H9 (cell line): ENCODE data around the gene AXIN2. TPM values are rescaled to one million over a fixed set of nuclear protein-coding genes. Genes with fewer than 3 reads are reported as not detected.

Experiments
- DNase-seq: peaks from one replicate; pipeline ENCODE4 v3.0.0-alpha.2; 2017
- H2AFZ ChIP-seq: one replicate; pipeline ENCODE4 v1.6.1; 2013; ENCODE audit warnings: mild to moderate bottlenecking, low read length, control low read depth, moderate library complexity
- H2AK5ac ChIP-seq: 2 replicates; pipeline ENCODE4 v1.6.1; 2013; ENCODE audit warnings: low read length, control low read depth, mixed read lengths; ENCODE audit not compliant: insufficient read length
- H2BK120ac ChIP-seq: one replicate; pipeline ENCODE4 v1.6.1; 2013; ENCODE audit warnings: low read depth, mild to moderate bottlenecking, low read length, control low read depth, inconsistent platforms; ENCODE audit not compliant: poor library complexity, severe bottlenecking
- H2BK12ac ChIP-seq: 2 replicates; pipeline ENCODE4 v1.6.1; 2013; ENCODE audit warnings: low read length, control low read depth, mixed read lengths, low read depth; ENCODE audit not compliant: insufficient read length
- H2BK15ac ChIP-seq: 2 replicates; pipeline ENCODE4 v1.6.1; 2013; ENCODE audit warnings: low read depth, low read length, control low read depth
- H2BK20ac ChIP-seq: one replicate; pipeline ENCODE4 v1.6.1; 2013; ENCODE audit warnings: low read depth, mild to moderate bottlenecking, low read length, control low read depth, inconsistent platforms; ENCODE audit not compliant: poor library complexity, severe bottlenecking
- H2BK5ac ChIP-seq: 2 replicates; pipeline ENCODE4 v1.6.1; 2013; ENCODE audit warnings: low read length, control low read depth, mixed read lengths; ENCODE audit not compliant: insufficient read length
- H3K14ac ChIP-seq: 2 replicates; pipeline ENCODE4 v1.6.1; 2013; ENCODE audit warnings: low read length, control low read depth; ENCODE audit not compliant: insufficient read depth
- H3K18ac ChIP-seq: 2 replicates; pipeline ENCODE4 v1.6.1; 2013; ENCODE audit warnings: low read depth, mild to moderate bottlenecking, mixed read lengths, low read length, control low read depth; ENCODE audit not compliant: insufficient read length
- H3K23ac ChIP-seq: 2 replicates; pipeline ENCODE4 v1.6.1; 2013; ENCODE audit warnings: low read length, control low read depth, mixed read lengths, low read depth; ENCODE audit not compliant: insufficient read length
- H3K23me2 ChIP-seq: 2 replicates; pipeline ENCODE4 v1.6.1; 2013; ENCODE audit warnings: low read depth, mild to moderate bottlenecking, mixed read lengths, low read length, control low read depth; ENCODE audit not compliant: insufficient read length, poor library complexity, severe bottlenecking
- H3K27ac ChIP-seq: 2 replicates; pipeline ENCODE4 v1.5.1; 2013; ENCODE audit warnings: low read length, control low read depth, mixed read lengths, low read depth; ENCODE audit not compliant: insufficient read length
- H3K27me3 ChIP-seq: 2 replicates; pipeline ENCODE4 v1.6.1; 2013; ENCODE audit warnings: low read length, control low read depth, inconsistent platforms; ENCODE audit not compliant: insufficient read depth
- H3K4ac ChIP-seq: 2 replicates; pipeline ENCODE4 v1.6.1; 2013; ENCODE audit warnings: low read depth, mild to moderate bottlenecking, control low read depth, inconsistent platforms, low read length, moderate library complexity
- H3K4me1 ChIP-seq: 2 replicates; pipeline ENCODE4 v1.6.1; 2013; ENCODE audit warnings: low read length, control low read depth, inconsistent platforms; ENCODE audit not compliant: insufficient read depth
- H3K4me2 ChIP-seq: 2 replicates; pipeline ENCODE4 v1.6.1; 2013; ENCODE audit warnings: low read length, control low read depth, mixed read lengths; ENCODE audit not compliant: insufficient read length, insufficient read depth
- H3K56ac ChIP-seq: 2 replicates; pipeline ENCODE4 v1.6.1; 2013; ENCODE audit warnings: low read depth, mild to moderate bottlenecking, mixed read lengths, low read length, control low read depth; ENCODE audit not compliant: insufficient read length
- H3K79me1 ChIP-seq: 2 replicates; pipeline ENCODE4 v1.6.1; 2013; ENCODE audit warnings: low read depth, mild to moderate bottlenecking, moderate library complexity, low read length, control low read depth, inconsistent platforms; ENCODE audit not compliant: insufficient read depth, poor library complexity, severe bottlenecking
- H3K79me2 ChIP-seq: 2 replicates; pipeline ENCODE4 v1.6.1; 2013; ENCODE audit warnings: low read length, control low read depth, inconsistent platforms; ENCODE audit not compliant: insufficient read depth
- H3K9ac ChIP-seq: 2 replicates; pipeline ENCODE4 v1.6.1; 2013; ENCODE audit warnings: low read length, control low read depth, mixed read lengths; ENCODE audit not compliant: insufficient read length; ENCODE audit errors: extremely low read depth
- H3K9me3 ChIP-seq: one replicate; pipeline ENCODE4 v1.6.1; 2013; ENCODE audit warnings: low read depth, low read length, inconsistent platforms; ENCODE audit not compliant: control insufficient read depth
- H3T11ph ChIP-seq: one replicate; pipeline ENCODE4 v1.6.1; 2013; ENCODE audit warnings: mild to moderate bottlenecking, low read length, control low read depth, inconsistent platforms
- H4K20me1 ChIP-seq: one replicate; pipeline ENCODE4 v1.6.1; 2013; ENCODE audit not compliant: control insufficient read depth, insufficient read length, insufficient read depth
- H4K5ac ChIP-seq: 2 replicates; pipeline ENCODE4 v1.6.1; 2013; ENCODE audit warnings: low read depth, mild to moderate bottlenecking, mixed read lengths, low read length, control low read depth; ENCODE audit not compliant: insufficient read length
- H4K8ac ChIP-seq: replicated peaks from 2 replicates; pipeline ENCODE4 v1.6.1; 2013; ENCODE audit warnings: low read length, control low read depth, mixed read lengths, low read depth; ENCODE audit not compliant: insufficient read length
- H4K91ac ChIP-seq: 2 replicates; pipeline ENCODE4 v1.6.1; 2013; ENCODE audit warnings: low read depth, mild to moderate bottlenecking, moderate library complexity, mixed read lengths, low read length, control low read depth; ENCODE audit not compliant: insufficient read length
- H3K27ac Mint-ChIP-seq, 3 experiments: 2 replicates in 2 of 3; 3 replicates in 1 of 3; pipeline ENCODE4 v1.8.0; 2020 to 2021; ENCODE audit warnings: mixed read lengths in 3 of 3, mild to moderate bottlenecking in 1 of 3, moderate library complexity in 1 of 3
- H3K27me3 Mint-ChIP-seq: 2 replicates; pipeline ENCODE4 v1.8.0; 2021; ENCODE audit warnings: low read depth, mild to moderate bottlenecking, moderate library complexity, mixed read lengths
- H3K36me3 Mint-ChIP-seq, 3 experiments: 2 replicates in 2 of 3; 3 replicates in 1 of 3; pipeline ENCODE4 v1.8.0; 2020 to 2021; ENCODE audit warnings: low read depth in 3 of 3, mixed read lengths in 3 of 3; ENCODE audit not compliant: insufficient read depth in 1 of 3
- H3K4me1 Mint-ChIP-seq, 2 experiments: 2 replicates each; pipeline ENCODE4 v1.8.0; 2020; ENCODE audit warnings: mixed read lengths in 2 of 2
- H3K4me3 Mint-ChIP-seq, 2 experiments: 2 replicates in 1 of 2; 3 replicates in 1 of 2; pipeline ENCODE4 v1.8.0; 2020 to 2021; ENCODE audit warnings: mild to moderate bottlenecking in 2 of 2, mixed read lengths in 2 of 2, moderate library complexity in 1 of 2
- H3K9me3 Mint-ChIP-seq, 2 experiments: 2 replicates in 1 of 2; 3 replicates in 1 of 2; pipeline ENCODE4 v1.8.0; 2020; ENCODE audit warnings: mild to moderate bottlenecking in 2 of 2, mixed read lengths in 2 of 2, moderate library complexity in 1 of 2
- WGBS: extraction: QIAGEN DNeasy Blood & Tissue Kit; methylation state at CpG from one replicate; pipeline ENCODE4 v1.1.7; 2013; ENCODE audit warnings: missing lambda C conversion rate, low lambda C conversion rate, mixed read lengths; ENCODE audit not compliant: insufficient read length; ENCODE audit errors: extremely low coverage; 5-methylcytosine and 5-hydroxymethylcytosine counted together
- total RNA-seq: library from RNA; stranded (reverse); gene quantifications from 2 replicates; pipeline ENCODE4 v1.2.1, GENCODE V29; 2021
- TF ChIP-seq, protein P1 (sequence below): fragments of 200-600 bp; sonication (generic); conservative IDR thresholded peaks from 3 replicates; pipeline ENCODE4 v1.8.0; 2021; ENCODE audit warnings: antibody characterized with exemption, mild to moderate bottlenecking

AXIN2 gene
- total RNA-seq, 1 experiment from 2014 or later: 35.0 TPM

DNA sequence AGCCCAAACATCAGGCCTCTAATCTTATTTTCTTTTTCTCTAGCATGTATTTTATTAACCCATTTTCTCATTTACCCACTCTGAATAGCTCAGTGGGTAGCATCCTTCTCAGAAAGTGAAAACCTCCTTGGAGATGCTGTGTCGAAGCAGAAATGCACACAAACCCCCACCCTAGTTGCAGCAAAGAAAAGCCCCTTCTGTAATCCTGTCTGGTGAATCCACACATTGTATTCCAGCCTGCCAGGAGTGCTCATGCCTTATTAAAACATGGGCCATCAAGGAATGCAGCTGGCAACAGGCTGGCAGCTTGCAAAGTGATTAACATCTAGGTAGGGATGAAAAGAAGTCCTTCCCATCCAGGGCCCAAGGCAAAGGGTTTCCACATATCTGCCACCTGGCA is 39.7 kb upstream of the AXIN2 start:
- no peak for DNase-seq
- Histone ChIP-seq H3K9ac (no peak overlapping the region), H2BK20ac (no peak overlapping the region), H2BK5ac (no peak overlapping the region), H2AFZ (no peak overlapping the region), H3T11ph (no peak overlapping the region), H3K79me1 (no peaks in the 10 kb centered on the region), H3K4me1 (0 out of 2 replicates have a peak, but pooled peaks cover 3% of the 10 kb centered on the region), H4K20me1 (no peaks in the 10 kb centered on the region), H4K8ac (no peak overlapping the region), H3K56ac (no peak overlapping the region), H4K91ac (no peak overlapping the region), H3K18ac (no peak overlapping the region), H3K27me3 (no peaks in the 10 kb centered on the region), H3K23me2 (no peaks in the 10 kb centered on the region), H4K5ac (no peak overlapping the region), H3K9me3 (no peaks in the 10 kb centered on the region), H2BK15ac (no peak overlapping the region), H2AK5ac (no peak overlapping the region), H3K14ac (no peak overlapping the region), H3K27ac (no peak overlapping the region), H3K23ac (no peak overlapping the region), H2BK12ac (no peak overlapping the region), H2BK120ac (no peak overlapping the region), H3K4ac (no peak overlapping the region), H3K79me2 (no peaks in the 10 kb centered on the region), H3K4me2 (no peak overlapping the region)
- H3K9me3 Mint-ChIP-seq: no peaks in the 10 kb centered on the region; a peak in 1 of 5 replicates
- TF ChIP-seq, protein P1, sequence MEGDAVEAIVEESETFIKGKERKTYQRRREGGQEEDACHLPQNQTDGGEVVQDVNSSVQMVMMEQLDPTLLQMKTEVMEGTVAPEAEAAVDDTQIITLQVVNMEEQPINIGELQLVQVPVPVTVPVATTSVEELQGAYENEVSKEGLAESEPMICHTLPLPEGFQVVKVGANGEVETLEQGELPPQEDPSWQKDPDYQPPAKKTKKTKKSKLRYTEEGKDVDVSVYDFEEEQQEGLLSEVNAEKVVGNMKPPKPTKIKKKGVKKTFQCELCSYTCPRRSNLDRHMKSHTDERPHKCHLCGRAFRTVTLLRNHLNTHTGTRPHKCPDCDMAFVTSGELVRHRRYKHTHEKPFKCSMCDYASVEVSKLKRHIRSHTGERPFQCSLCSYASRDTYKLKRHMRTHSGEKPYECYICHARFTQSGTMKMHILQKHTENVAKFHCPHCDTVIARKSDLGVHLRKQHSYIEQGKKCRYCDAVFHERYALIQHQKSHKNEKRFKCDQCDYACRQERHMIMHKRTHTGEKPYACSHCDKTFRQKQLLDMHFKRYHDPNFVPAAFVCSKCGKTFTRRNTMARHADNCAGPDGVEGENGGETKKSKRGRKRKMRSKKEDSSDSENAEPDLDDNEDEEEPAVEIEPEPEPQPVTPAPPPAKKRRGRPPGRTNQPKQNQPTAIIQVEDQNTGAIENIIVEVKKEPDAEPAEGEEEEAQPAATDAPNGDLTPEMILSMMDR: no peak
- no peak overlapping the region for H3K4me3 Mint-ChIP-seq
- no peaks in the 10 kb centered on the region for H3K27me3 Mint-ChIP-seq
- H3K4me1 Mint-ChIP-seq: peaks cover 22 to 32% of the 10 kb centered on the region in 2 experiments
- H3K36me3 Mint-ChIP-seq: no peaks in the 10 kb centered on the region; a peak in 1 of 7 replicates
- H3K27ac Mint-ChIP-seq: no peak overlapping the region
- no CpG with 5 or more reads among the region's 1 CpG for WGBS
